Epithelial cell of proximal tubule (primary cell): Measurements from ENCODE around the gene CDK5R2. TPM values are rescaled to one million over a fixed set of nuclear protein-coding genes. Genes with fewer than 3 reads are reported as not detected.
A peak's percentile ranks its signal among the peaks of the same experiment; 100 is the strongest.

Experiments
- DNase-seq: peaks from one replicate; pipeline ENCODE4 v3.0.0-alpha.2; 2011; ENCODE audit warnings: low read depth
- H3K4me3 ChIP-seq: 2 replicates; pipeline ENCODE4 v1.5.1; 2011; ENCODE audit warnings: low read depth, mild to moderate bottlenecking, low read length
- CTCF ChIP-seq: conservative IDR thresholded peaks from 2 replicates; pipeline ENCODE4 v1.5.1; 2012; ENCODE audit warnings: low read depth, mild to moderate bottlenecking, low read length
- total RNA-seq: library from RNA; depleted of rRNA; stranded (reverse); fragments of >200 nt; gene quantifications from 2 replicates; pipeline ENCODE4 v1.2.3, GENCODE V29; 2015

CDK5R2 gene
- total RNA-seq, 1 donor from 2014 or later: not detected

DNA sequence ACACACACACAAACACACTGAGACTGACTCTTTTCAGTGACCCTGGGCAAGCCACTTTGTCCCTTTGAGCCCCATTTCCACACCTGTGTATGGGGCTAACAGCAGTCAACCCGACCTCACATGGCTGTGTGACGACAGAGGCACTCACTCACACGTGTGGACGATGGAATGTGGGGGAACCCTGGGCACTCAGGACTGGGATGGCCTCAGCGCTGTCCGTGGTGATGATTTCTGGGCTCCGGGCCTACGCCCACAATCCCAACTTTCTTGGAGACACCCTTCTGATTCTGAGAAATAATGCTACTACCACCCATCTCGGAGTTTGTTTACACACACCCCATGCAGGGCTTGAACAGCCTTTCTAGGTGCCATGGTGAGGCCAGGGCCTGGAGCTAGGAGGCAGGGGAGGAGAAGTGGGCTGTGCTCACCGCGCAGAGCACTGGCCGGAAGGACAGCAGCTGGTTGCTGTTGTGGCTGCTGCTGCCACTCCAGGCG lies 32.3 kb downstream of the CDK5R2 start:
- no peak for DNase-seq

GRCh38 chr2:218992196-218992595 lies 32.7 kb downstream of the CDK5R2 start:
- no peak for TF ChIP-seq CTCF
- no peak overlapping the region for H3K4me3 ChIP-seq
- no peak for DNase-seq

More for the DNA sequence above, 32.3 kb downstream of the CDK5R2 start:
- H3K4me3 ChIP-seq: no peak overlapping the region
- TF ChIP-seq CTCF: no peak

- DNase-seq: no peak
- H3K4me3 ChIP-seq: peak overlapping the region; percentile 38
Measured at GRCh38 chr2:218992703-218993344, 33.4 kb downstream of the CDK5R2 start.

GRCh38 chr2:218993345-218994315 lies 34.2 kb downstream of the CDK5R2 start, which contains the start of gene CRYBA2:
Gene CRYBA2, minus strand, starts transcription at chr2:218993422. Its CDS starts 246 bp downstream, at chr2:218993176.
- no peak for DNase-seq
- TF ChIP-seq CTCF: no peak
- H3K4me3 ChIP-seq: peak within 1 kb of the TSS; percentile 38

More at GRCh38 chr2:218992703-218993344, 33.4 kb downstream of the CDK5R2 start:
- no peak for TF ChIP-seq CTCF

DNA sequence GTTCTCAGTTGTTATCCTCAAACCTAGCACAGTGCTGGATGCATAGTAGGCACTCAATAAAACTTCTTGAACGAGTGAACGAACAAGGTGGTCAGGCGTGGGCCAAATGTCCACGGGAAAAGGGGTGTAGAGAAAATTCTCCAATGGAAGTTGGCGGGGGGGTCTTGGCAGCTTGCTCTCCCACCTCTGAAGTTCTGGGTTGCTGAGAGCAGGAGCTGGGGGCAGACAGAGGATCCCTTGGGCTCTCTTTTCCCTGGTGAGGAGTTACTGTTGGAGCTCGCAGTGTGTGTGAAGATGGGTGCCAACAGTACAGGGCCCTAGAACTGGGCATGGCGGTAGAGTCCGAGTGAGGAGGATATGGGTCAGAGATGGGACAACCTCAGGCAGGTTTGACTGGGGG lies 36.1 kb downstream of the CDK5R2 start:
- no peak for TF ChIP-seq CTCF
- H3K4me3 ChIP-seq: no peak overlapping the region
- DNase-seq: no peak

GRCh38 chr2:218995972-218996711 lies 36.7 kb downstream of the CDK5R2 start:
- peak; percentile 84 for TF ChIP-seq CTCF
- DNase-seq: no peak
- peak overlapping the region; percentile 44 for H3K4me3 ChIP-seq
